GM21528 (cell line): ENCODE results near the gene KCNJ4.
"Not testable (repeated sequence)": the region's sequence is repeated elsewhere in the genome, so short reads cannot be mapped to it uniquely, and the experiment has no call there.

Experiments
- ATAC-seq: cut with Tn5 transposase; IDR thresholded peaks from one replicate; pipeline ENCODE4 v1.9.1; 2021; ENCODE audit warnings: mild to moderate bottlenecking, moderate library complexity; ENCODE audit not compliant: unreplicated experiment, low FRiP score

KCNJ4 gene

DNA sequence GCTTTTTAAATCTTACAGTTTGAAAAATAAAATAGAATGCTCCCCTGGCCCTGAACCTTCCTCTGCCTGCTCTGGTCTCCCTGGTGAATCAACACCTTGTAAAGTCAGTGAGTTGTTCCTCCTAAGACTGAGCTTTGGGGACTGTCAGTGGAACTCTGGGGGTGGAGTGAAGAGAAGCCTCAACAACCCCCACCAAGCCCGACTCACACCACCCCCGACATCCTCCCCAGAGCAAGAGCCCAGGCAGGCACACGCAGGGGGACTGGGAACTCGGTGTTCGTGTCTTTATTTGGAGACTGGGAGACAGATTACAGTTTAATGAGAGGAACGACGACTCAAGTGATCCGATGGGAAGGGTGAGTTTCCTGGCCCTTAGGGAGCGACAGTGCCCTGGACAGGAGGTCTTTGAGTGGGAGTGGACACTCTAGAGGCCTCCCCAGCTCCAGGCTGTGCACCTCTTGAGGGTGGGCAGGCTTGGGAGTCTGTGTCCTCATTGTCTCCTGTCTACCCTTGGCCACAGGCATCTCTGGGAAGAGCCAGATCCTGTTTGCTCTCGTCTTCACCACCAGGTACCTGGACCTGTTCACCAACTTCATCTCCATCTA, 19.1 kb upstream of the KCNJ4 start:
- ATAC-seq = no peak

DNA sequence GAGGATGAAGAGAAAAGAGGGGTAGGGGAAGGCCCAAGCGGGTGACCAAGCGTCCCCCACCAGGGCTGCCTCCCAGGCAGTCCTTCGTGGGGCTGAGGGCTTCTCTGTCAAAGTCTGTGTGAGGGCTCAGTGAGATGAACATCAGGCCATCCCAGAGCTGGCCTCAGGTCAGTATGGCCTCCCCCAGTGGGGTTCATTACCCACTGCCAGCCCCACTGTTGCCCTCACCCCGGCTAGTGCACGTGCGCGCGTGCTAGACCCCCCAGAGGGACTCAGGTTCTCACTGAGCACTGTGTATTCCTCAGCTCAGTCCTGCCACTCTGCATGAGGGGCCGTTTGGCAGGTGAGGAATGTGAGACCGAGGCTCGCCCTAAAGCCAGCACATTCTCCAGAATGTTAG, 16.2 kb upstream of the KCNJ4 start:
- ATAC-seq = no peak

DNA sequence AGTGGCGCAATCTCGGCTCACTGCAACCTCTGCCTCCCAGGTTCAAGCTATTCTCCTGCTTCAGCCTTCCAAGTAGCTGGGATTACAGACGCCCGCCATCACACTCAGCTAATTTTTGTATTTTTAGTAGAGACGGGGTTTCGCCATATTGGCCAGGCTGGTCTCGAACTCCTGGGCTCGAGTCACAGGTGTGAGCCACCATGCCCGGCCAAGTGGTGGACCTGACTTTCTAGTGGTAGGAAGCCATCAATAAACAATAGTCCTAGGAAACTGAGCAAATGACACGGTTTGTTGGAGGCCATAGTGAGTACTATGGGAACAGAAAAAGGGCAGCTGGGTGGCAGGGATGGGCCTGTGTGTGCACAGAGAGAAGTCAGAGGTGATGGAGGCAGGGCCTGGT, 15.2 kb upstream of the KCNJ4 start:
- not testable (repeated sequence) for ATAC-seq

DNA sequence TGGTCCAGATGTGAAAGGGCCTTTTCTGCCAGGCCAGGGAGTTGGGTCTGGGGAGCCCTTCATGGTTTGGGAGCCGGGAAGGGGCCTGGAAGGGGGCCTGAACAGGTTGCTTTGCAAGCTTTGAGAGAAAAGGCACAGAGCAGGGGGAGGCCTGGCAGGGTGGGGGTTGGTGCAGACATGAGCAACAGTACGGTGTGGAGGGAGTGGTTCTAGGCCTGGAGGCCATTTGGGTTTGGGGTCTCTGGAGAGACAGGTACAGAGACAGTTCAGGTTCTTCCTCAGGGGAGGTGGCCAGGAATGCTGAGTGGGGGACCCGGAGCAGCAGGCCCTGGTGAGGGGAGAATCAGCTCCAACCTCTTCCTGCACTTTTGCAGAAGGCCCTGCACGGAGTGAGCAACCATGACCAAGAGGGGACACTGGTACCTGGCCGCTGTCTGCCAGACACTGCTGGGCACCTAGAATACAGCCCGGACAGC, 14.3 kb upstream of the KCNJ4 start:
- no peak for ATAC-seq

DNA sequence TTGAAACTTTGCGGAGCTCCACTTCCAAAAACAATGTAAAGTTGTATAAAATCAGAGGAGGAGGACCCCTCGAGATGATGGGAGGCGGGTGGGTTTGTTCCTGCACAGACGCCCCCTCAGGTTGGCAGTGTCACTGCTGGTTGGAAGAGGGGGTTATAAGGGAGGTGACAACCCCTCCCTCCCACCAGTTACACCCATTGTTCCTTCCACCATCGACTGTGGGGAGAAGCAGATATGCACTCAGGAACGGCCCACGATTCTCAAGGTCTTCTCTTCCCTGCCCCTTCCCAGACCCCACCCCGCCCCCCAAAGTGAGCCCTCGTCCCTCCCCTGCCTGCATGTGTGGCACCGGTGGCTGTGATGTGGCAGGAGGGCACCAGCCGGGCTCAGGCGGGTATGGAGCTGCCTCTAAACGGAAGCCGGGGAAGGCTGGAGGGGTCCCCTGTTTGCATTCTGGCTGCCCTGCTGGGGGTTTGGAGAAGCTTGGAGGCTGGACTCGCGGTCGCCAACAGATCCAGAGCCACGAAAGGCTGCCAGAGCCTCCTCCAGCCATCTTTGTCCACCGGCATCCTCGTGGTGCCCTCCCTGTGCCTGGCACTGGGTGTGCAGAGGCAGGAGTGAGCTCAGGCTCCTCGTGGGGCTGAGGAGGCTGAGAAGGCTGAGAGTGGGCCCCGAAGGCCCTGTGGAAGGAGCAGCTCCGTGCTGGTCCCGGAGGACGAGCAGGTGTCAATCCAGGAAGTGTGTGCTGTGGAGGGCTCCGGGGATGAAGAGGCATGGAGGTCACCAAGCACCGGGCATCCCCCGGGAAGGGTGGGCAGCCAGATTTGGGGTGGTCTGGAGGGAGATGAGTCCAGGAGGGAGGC, 13.7 kb upstream of the KCNJ4 start:
- ATAC-seq = no peak

DNA sequence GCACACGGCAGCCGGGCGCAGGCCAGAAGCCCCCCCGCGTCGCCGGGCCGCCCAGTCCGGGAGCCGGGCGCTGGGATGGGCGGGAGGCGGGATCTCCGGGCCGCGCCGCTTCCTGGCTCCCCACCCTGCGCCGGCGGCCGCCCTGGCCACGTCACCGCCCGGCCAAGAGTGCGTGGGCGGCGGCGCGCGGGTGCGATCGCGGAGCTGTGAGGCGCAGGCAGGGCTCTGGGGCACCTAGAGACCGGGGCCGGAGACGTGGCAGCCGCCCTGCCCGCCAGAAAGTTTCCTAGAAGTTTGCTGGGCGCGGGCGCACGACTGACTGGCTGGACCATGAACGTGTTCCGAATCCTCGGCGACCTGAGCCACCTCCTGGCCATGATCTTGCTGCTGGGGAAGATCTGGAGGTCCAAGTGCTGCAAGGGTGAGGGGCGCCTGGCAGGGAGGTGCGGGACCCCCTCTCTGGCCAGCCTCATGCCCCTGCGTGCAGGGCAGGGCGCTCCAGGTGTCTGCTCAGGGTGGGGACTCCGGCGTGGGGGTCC, 13.0 kb upstream of the KCNJ4 start, which contains the start of gene KDELR3:
KDELR3 (plus strand) TSS at position 193 of the 539 bp plus-strand sequence; CDS start at position 331, 138 bp downstream.
- ATAC-seq = no peak

DNA sequence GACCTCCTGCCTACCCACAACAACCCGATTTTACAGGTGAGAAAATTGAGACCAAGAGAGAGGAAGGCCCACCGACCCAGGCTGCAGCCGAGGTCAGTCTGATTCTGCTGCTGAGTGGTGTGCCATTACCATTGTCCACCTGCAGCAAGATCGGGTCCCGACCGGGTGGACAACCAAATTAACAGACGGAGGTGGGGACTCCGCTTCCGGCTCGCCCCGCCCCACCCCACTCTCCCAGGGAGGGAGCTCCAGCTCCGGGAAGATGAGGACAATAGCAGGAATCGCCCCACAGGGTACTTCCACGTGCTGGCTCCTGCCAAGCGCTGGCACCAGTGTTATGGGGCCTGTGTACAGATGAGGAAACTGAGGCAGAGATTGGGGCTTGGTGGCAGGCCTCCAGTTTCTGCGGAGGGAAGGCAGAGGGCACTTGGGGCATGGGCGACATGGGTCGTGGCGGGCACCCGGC, 12.5 kb upstream of the KCNJ4 start:
- ATAC-seq = no peak

DNA sequence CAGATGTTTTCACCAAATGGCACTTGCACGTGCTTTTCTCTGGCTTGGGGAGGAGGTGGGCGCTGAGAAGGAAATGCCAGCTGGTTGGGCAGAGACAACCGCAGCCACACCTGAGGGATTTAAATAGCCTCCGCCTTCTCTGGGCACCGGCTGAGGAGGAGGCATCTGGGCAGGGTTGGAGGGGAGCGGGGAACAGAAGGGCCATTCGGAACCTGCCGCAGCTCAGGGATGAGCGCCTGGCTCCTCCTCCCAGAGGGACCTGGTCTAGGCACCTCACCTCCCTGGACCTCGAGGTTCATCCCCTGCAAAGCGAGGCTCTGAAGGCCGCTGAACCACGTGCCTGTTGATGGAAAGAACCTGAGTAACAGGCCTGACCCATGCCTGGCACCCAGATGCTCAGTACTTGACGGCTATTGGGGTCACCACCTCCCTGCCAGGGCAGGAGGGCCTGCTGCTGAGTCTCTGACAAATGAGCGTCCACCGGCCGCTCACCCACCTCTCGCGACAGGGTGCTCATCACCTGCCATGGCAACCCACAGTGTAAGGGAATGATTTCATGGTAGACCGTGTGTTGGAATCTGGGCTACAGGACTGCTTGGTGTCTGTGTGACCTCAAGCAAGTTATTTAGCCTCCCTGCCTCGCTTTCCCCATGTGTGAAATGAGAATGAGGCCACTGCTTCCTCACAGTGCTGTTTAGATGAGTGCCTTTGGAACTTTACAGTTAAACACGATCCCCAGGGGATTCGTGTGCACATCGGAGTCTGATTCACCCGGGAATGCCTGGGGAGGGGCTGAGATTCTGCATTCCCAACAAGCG, 10.9 kb upstream of the KCNJ4 start:
- ATAC-seq = no peak

DNA sequence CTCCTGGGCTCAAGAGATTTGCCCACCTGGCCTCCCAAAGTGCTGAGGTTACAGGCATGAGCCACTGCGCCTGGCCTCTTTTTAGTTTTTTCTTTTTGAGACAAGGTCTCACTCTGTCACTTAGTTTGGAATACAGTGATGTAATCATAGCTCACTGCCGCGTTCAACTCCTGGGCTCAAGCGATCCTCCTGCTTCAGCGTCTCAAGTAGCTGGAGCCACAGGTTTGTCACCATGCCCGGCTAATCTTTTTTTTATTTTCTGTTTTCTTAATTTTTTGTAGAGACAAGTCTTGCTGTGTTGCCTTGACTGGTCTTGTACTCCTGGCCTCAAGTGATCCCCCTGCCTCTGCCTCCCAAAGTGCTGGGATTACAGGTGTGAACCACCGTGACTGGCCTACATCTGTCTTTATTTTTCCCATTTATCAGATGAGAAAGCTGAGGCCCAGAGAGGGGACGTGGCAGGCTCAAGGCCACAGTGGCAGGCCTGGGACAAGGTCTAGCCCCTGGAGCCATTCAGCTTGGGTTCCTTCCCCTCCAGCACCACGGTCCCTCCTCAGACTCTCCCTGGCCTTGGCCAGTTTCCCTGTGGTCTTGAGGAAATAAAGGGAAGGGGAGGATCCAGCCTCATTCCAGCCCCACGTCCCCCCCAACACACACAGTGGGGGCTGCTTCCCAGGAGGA, 10.1 kb upstream of the KCNJ4 start:
- ATAC-seq = no peak

DNA sequence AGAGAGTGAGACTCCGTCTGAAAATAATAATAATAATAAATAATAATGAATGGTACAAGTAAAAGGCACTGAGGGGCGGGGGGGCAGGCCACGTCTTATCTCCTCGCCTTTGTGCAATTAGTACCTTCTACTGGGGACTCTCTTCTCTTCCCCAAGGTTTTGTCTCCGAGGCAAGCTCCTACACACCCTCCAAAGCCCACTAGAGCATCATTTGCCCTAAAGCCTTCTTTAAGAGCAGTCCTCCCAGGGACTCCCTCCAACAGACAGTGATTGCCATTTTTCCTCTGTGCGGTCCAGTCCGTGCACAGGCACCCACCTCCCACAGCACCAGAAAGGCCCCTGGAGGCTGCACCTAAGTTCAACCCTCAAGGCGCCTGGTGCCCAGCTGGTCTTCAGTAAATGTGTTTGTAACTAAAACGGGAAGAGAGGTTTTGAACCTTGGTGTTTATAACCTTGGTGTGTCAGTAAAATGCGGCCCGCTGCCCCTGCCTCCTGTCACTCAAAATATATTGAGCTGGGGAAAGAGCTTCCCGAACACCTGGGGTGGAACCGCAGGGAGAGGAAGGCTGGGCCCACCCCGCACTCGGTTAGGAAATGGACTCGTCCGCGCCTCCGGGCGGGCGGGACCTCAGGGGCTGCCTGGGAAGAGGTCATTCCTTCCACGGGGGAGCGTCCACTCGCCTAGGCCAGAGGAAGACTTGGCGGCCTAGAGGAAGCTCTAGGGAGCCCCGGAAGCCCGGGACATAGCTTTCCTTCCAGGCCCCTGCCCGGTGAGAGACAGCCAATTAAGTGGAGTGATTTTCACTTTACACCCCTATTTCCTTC, 8.2 kb upstream of the KCNJ4 start:
- ATAC-seq = no peak

DNA sequence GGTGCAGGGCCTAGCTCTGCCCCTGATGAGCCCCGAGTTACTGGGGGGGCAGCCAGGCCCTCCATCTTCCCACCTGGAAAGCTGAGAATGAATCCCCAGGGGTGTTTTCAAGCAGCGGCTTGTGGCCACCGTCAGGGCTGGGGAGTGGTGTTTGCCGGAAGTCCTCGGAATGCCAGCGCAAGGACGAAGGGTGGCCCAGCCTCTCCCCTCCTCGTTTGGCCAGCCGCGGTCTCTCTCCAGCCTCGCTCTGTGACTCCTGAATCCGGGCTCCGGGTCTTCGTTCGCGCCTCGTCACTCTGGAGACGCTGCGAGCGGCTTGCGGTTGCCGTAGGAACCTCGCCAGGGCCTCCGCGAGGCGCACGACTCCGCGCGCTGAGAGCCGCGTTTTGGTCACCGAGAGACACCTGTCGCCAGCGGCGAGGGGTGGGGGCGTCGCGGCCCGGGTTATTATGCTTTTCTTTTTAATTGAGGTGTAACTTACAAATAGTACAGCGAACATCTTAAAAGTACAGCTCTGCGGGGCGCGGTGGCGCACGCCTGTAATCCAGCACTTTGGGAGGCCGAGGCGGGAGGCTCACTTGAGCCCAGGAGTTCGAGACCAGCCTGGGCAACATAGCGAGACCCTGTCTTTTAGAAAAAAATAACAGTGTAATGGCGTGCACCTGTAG, 6.5 kb upstream of the KCNJ4 start:
- ATAC-seq = no peak

DNA sequence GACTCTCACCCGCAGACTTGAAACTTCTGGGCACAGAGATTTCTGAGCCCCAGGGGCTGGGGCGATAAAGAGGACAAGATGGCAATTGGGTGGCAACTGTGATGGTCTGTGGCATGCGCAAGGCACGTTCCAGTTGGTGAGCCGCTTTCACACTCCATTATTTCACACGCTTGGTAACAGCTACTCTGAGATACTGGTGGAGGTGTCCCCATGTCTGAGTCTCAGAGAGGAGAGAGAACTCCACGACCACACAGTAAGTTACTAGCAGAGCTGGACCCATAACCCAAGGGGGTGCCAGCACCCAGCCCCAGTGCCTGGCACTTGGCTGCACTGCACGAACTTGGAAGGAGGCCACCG, 6.0 kb upstream of the KCNJ4 start:
- no peak for ATAC-seq

DNA sequence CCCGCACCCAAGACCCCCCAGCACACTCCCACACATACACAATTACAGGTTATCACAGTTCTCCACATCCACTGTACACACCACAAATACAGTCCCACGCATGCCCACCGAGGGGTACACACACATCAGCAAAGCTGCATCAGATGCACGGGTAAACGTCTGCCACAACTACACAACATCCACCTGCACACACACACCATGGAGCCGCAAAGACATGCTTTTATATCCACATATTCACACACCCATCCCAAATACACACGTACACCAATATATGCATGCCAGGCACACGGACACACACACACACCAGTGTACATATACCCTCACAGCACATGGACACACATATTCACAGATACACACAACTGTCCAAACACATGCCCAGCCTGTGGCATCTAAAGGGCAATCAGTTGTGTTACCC, 5.4 kb upstream of the KCNJ4 start:
- ATAC-seq = no peak

DNA sequence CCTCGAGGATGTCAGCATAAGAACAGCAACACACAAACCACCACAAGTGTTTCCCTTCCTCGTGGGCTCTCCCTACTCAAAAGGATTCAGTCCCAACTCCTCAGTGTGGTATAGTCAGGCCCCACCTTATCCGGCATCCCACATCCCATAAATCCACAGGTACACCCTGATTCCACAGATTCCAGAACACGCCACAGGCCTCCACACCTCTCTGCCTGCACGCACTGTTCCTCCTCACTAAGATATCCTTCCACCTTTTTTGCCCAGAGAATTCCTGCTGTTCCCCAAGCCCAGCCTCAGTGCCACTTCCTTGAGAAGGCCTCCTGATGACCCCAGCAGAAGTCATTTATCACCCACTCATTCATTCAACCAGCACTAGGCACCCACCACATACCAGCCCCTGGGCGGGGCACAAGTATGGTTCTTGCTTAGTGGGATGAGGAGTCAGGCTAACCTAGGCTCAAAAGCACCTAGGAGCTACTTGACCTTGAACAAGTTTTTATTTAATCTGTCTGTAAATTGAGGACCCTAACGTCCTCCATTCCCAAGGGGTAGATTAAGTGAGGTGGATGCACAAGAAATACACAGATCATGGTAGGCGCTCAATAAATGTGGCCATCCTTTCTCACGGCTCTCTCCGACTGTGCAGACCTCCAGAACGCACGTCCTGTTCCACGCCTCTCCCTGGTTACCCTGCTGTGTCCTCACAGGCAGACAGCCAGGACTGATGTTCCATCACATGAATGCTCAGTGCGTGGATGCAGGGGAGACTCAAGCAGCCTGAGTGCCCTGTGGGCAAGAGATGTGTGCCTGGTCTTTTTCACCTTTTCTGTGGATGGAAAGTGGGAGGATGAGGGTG, 2.1 kb upstream of the KCNJ4 start:
- ATAC-seq = no peak

DNA sequence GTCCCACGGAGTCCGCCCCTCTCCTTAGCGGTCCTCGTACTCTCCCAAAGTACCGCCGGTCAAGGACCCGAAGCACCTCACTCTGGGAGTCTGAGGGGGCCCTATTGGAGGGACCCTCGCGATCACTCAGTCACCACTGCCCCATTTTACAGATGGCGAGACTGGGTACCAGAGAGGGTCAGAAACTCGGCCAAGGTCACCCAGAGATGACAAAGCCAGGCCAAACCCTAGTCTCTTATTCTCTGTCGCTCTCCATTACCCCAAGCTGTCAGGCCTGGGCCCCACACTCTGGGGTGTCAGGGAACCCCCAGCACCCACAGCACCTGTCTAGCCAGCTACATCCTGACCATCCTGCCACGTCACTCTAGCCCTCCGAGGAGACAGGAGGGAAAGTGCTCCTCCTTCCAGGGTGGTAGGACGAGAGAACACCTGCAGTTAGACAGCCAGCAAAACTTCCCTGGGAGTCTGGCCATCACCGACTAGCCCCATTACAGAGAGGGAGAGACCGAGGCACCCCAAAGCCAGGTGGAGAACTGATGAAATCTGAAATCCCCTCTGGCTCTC, 1.4 kb upstream of the KCNJ4 start:
- no peak for ATAC-seq

DNA sequence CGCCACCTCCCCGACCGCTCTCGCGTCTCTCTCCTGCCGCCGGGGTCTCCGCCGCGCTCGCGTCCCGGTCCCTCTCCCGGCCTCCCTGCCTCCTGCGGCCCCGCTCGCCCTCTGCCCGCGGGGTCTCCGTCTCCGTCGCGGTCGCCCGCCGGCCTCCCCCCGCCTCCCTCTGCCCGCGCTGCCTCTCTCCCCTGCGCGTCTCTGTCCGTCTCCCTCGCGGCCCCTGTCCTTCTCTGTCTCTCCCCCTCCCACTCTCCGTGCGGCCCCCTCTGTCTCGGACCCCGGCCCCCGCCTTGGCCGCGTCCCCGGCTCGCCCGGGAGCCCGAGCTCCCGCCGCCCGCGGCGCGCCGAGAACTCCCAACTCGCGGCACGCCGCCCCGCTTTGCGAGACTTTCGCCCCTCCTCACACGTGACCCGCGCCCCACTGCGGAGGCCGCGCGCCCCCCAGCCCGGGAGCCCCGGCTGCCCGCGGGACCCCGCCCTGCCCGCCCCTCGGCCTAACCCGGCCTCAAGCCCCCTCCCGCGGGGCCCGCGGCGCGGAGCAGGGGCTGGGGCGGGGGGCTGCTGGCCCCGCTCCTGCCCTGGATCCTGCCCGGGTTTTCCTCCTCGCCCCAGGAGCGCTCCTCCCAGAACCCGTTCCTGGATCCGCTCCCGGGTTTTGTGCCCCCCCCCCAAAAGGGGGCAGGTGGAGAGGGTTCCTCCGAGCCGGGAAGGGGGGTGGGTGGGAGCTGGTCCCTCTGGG, 702 bp upstream of the KCNJ4 start:
- no peak for ATAC-seq
